ENCODE measurements around the gene NSF.
"Not testable (repeated sequence)": the region's sequence is repeated elsewhere in the genome, so short reads cannot be mapped to it uniquely, and the experiment has no call there.

Gene NSF

DNA sequence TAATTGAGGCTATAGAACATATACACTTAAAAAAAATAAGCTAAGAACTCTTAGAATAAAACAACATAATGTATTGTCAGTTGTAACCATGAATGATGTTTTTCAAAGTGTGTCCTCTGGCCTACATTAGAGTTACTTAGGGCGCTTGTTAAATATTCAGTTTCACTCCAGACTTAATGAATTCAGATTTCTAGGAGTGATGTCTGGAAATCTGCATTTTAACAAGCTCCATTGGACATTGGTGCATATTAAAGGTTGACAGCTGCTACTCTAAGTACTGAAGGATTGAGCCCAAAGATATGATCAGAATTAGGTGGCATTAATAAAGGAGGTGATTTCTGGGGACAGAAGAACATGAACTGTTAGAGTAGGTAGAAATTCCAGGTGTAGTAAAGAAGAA is 72.7 kb downstream of the NSF start:
- H3K4me1 Mint-ChIP-seq, H3K27ac Mint-ChIP-seq, H3K4me3 Mint-ChIP-seq, ATAC-seq, H3K9me3 Mint-ChIP-seq, DNase-seq, H3K27me3 Mint-ChIP-seq: not testable (repeated sequence)

DNA sequence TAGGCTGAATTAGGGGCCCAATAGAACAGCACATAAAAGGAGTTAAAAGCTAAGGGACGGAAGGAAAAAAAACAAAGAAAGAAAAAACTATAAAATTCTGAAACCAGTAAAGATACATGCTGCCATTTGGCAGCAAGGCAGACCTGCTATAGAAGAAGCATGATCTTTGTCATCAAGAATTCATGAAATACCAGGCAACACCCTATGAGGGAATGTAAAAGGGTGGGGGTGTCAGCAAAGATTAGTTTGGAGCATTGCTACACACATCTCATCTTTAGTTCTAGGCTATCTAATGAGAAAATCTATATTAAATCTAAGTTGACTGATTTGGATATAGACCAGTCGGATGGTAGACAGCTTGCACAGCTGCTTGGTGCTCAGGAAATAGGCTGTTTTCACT is 73.1 kb downstream of the NSF start:
- ATAC-seq, H3K27ac Mint-ChIP-seq, DNase-seq, H3K27me3 Mint-ChIP-seq, H3K9me3 Mint-ChIP-seq, H3K4me3 Mint-ChIP-seq, H3K4me1 Mint-ChIP-seq: not testable (repeated sequence)

DNA sequence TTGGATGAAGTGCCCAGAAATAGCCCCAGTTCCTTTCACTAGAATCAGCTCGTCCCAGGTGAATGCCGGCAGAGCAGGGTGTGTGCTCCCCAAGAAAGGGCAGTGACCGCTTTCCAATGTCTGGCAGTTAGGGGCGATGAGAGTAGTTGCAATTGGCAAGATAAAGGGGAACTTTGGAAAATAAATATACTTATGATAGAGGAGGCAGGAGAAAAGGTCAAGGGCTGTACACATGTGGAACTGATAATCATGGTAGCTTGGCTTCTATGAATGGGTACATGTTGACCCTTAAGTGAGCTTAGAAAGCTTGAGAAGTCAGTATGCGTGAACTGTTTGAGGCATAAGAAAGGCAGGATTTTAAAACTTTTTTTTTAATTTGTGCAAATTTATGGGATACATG is 75.5 kb downstream of the NSF start:
- not testable (repeated sequence) for H3K9me3 Mint-ChIP-seq, DNase-seq, H3K27ac Mint-ChIP-seq, H3K4me1 Mint-ChIP-seq, ATAC-seq, H3K27me3 Mint-ChIP-seq, H3K4me3 Mint-ChIP-seq

DNA sequence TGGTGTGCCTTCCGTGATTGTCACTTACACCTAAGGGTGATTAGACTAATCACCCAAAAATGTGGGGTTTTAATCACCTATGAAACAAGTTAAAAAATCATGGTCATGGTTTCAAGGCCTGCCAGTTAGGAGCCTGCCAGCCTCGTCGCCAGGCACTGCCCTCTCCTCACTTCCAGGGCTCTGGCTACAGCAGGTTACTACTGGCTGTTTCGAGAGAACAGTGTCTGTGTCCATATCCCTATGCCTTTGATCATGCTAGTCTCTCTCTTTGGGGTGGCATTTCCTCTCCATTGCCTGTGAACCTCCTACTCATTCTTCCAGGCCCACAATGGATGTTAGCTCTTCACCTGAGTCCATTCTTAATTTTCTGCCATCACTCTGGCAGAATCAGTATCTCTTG is 80.3 kb downstream of the NSF start:
- ATAC-seq, result not testable (repeated sequence)

DNA sequence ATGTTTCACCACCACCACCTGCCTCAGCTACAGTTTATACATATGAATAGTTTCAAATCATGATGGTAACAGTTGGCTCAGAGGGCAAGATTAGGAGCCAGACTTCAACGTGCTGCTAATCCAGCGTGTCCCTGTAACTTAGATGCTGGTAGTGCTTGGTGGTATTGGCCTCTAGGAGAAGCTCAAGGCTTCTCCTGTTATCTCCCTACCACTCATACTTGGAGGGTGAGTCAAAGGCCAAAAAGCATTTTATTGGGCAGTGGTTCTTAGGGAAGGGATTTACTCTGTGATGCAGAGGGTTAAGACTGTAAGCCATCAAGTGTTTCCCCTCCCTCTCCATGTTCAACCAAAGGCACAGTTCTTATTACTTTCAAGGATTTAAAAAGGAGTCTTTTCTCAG is 82.3 kb downstream of the NSF start:
- not testable (repeated sequence) for H3K27ac Mint-ChIP-seq, H3K4me3 Mint-ChIP-seq, H3K27me3 Mint-ChIP-seq, H3K4me1 Mint-ChIP-seq, ATAC-seq, DNase-seq, H3K9me3 Mint-ChIP-seq

More for the DNA sequence above, 80.3 kb downstream of the NSF start:
- H3K4me1 Mint-ChIP-seq, H3K9me3 Mint-ChIP-seq, DNase-seq, H3K27ac Mint-ChIP-seq, H3K4me3 Mint-ChIP-seq, H3K27me3 Mint-ChIP-seq: not testable (repeated sequence)

DNA sequence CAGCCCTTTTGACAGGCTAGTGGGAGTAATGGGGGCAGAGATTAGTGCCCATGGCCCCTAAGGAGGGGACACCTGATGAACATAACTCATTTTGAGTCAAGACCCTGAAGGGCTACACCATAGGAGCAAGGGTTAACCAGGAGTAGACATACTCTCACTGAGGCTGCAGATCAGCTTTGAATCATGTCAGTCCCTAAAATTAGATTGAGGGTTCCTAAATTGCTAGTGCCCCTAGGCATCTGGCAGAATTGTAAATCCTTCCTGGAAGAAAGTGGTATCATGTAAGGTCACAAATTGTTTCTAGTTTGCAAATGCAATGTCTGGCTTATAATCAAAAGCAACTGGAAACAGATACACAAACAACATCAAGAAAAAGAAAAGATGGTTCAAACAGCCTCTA is 87.3 kb downstream of the NSF start:
- not testable (repeated sequence) for H3K4me3 Mint-ChIP-seq, DNase-seq, H3K27me3 Mint-ChIP-seq, H3K4me1 Mint-ChIP-seq, ATAC-seq, H3K27ac Mint-ChIP-seq, H3K9me3 Mint-ChIP-seq

DNA sequence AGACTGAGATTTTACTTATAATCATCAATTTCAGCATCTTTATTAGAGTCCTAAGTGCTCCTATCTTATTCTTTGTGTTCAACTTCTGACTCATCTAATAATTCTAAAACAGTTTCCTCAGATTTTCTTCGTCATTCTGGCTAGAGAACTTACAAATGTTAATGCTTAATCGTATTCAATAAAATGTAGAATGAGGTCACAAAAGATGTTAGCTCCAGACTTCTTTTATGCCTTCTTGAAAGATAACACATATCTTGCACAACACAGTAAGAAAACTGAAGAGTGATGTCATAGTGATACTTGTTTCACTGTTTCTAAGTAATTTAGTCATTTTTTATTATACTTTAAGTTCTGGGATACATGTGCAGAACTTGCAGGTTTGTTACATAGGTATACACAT is 93.2 kb downstream of the NSF start:
- H3K27me3 Mint-ChIP-seq, ATAC-seq, H3K27ac Mint-ChIP-seq, H3K4me1 Mint-ChIP-seq, DNase-seq, H3K9me3 Mint-ChIP-seq, H3K4me3 Mint-ChIP-seq: not testable (repeated sequence)

DNA sequence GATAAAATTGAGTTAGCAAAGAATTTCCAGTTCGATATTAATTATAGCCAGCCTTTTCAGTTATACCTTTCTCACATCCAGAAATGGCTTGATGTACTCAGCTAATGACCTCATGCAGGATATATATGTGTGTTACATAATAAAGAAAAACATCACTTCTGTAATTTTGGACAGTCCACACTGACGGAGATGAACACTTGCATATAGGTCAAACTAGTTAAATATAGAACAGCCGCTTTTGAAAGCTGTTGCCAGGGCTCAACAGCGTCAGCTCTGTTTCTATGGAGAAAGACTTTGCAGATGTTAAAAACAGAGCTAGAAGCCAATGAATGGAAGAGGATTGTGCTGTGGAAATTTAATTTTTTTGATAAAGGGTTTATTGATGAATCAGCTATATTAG is 94.8 kb downstream of the NSF start:
- ATAC-seq, H3K4me3 Mint-ChIP-seq, H3K9me3 Mint-ChIP-seq, H3K27ac Mint-ChIP-seq, H3K4me1 Mint-ChIP-seq, H3K27me3 Mint-ChIP-seq, DNase-seq: not testable (repeated sequence)

DNA sequence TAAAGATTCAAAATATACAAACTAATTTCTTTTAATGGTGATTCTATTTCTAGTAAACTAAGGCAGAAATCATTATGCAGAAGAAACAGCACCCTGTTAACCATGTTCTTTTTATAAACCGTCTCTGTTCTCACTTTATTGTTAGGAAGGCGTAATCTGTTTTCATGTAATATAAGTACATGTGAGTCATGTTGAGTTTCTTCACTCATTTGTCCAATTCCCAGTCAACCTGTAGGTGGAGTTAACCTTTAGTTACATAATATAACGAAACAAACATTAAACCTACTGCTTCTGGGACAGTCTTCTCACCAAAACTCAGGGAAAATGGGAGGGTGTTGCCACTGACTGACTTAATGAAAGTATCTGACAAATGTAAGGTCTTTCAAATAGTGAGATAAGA is 101.7 kb downstream of the NSF start:
- ATAC-seq, H3K27me3 Mint-ChIP-seq, H3K4me3 Mint-ChIP-seq, DNase-seq, H3K27ac Mint-ChIP-seq, H3K9me3 Mint-ChIP-seq, H3K4me1 Mint-ChIP-seq: not testable (repeated sequence)

DNA sequence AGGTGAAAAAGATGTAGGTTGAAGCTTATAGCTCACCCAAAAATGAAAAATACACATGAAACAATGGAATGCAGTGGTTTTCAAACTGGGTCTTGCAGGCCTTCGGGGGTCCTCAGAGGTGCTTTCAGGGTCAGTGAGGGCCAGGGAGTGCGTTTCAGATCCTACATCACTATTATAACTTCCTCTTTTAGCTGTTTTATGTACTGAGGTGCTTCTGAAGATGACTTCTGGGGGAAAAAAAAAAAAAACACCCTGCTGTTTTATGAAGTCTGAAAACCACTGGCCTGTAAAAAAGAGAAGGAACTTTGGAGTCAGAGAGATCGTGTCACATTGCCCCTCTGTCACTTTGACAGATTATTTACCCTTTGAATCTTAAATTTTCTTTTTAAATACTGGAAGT is 102.8 kb downstream of the NSF start:
- not testable (repeated sequence) for H3K4me1 Mint-ChIP-seq, H3K4me3 Mint-ChIP-seq, ATAC-seq, H3K27ac Mint-ChIP-seq, H3K9me3 Mint-ChIP-seq, H3K27me3 Mint-ChIP-seq, DNase-seq

DNA sequence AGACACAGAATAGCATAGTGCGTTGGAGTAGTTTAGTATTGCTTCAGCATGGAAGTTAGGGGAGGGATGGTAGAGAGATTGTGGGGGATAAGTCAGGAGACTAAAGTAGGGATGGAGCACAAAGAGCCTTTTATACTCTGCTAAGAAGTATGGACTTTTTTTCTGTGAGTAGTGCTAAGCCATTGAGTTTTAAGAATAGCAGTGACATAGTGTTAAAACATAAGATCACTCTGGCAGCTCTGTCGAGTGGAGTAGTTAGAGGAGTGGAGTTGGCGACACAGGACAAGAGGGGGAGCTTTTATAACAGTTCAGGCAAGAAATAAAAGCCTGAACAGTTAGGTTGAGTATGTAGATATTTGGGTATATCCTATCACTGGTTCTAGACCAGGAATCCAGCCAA is 106.1 kb downstream of the NSF start:
- H3K27ac Mint-ChIP-seq, H3K4me1 Mint-ChIP-seq, H3K9me3 Mint-ChIP-seq, DNase-seq, H3K4me3 Mint-ChIP-seq, ATAC-seq, H3K27me3 Mint-ChIP-seq: not testable (repeated sequence)

DNA sequence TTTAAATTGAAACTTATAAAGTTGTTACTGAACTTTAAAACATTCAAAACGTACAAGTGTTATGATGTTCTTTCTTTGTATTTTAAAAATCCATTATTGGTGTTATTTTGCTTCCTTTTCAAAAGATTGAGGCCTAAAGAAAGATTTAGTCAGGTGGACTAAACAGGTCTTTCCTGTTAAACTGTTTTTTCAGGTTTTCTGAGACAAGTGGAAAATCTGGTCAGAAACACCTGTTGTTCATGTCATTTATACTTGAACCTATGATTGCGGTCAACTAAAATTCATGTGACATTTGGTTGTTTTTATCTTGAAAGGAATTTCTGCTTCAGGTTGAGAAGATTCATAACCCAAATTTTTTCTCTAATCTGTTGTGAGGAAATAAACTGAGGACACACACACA is 108.5 kb downstream of the NSF start:
- H3K27ac Mint-ChIP-seq, H3K9me3 Mint-ChIP-seq, H3K27me3 Mint-ChIP-seq, H3K4me3 Mint-ChIP-seq, H3K4me1 Mint-ChIP-seq, ATAC-seq, DNase-seq: not testable (repeated sequence)

DNA sequence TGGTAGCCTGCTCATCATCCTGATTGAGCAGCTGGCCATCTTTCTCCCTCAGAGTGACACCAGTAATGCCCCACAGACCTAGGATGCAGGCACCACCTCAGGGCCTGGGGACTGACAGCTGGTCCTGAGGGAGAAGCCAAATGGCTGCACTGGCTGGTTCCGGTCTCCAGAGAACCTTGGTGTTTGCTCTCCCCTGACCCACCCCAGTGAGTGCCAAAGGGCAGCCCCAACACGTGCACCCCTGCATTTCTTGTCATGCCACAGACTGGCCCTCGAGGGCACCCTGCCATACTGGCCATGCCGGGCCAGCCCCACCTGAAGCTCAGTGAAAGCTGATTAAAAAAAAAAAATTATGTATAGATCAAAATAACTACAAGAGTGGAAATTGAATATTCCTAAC is 127.5 kb downstream of the NSF start:
- H3K4me1 Mint-ChIP-seq, result no peaks in the 10 kb centered on the region
- no peak for ATAC-seq
- no peaks in the 10 kb centered on the region for H3K9me3 Mint-ChIP-seq
- H3K27ac Mint-ChIP-seq, result no peak overlapping the region
- H3K4me3 Mint-ChIP-seq, result no peak overlapping the region
- no peak for DNase-seq
- H3K27me3 Mint-ChIP-seq, result no peaks in the 10 kb centered on the region

DNA sequence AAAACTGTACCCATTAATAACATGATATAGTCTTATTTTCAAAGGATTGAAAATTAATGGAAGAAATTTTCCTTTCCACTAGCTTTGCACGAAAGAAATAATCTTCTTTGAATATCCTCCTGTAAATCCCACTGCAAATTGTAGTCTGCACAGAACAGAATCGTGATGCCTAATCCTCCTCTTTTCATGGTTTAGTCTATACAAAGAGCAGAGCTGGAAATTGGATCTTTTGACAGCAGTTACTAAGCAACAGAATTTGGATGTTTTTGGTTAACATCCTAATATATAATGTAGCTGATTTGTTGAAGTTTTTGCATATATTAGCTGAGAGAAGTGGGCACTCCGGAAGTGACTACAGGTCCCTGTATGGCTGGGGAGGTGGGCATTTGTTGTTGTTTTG is 129.4 kb downstream of the NSF start:
- ATAC-seq, result no peak
- no peak overlapping the region for H3K4me3 Mint-ChIP-seq
- no peaks in the 10 kb centered on the region for H3K4me1 Mint-ChIP-seq
- no peak overlapping the region for H3K27ac Mint-ChIP-seq
- no peak for DNase-seq
- no peaks in the 10 kb centered on the region for H3K9me3 Mint-ChIP-seq
- no peaks in the 10 kb centered on the region for H3K27me3 Mint-ChIP-seq

DNA sequence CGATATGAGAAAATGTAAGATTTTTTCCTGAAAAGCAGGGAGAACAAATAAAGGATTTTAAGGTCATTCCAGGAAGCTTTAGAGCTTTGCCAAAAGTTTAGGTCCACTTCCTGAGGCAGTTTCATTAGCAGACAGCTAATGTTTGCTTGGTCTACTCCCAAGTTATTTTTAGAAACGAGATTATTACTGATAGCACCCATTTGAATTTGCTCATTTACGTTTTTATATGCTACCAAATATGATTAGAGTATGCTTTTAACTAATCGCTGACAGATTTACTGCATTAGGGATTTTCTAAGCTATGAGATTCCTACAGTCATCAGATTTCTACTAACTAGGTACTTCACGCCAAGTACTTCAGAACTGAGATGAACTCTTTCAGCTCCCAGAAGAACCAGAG is 129.9 kb downstream of the NSF start:
- Mint-ChIP-seq H3K4me1 (no peaks in the 10 kb centered on the region), H3K4me3 (no peak overlapping the region), H3K9me3 (no peaks in the 10 kb centered on the region), H3K27me3 (no peaks in the 10 kb centered on the region), H3K27ac (no peak overlapping the region)
- ATAC-seq (no peak), DNase-seq (no peak)

DNA sequence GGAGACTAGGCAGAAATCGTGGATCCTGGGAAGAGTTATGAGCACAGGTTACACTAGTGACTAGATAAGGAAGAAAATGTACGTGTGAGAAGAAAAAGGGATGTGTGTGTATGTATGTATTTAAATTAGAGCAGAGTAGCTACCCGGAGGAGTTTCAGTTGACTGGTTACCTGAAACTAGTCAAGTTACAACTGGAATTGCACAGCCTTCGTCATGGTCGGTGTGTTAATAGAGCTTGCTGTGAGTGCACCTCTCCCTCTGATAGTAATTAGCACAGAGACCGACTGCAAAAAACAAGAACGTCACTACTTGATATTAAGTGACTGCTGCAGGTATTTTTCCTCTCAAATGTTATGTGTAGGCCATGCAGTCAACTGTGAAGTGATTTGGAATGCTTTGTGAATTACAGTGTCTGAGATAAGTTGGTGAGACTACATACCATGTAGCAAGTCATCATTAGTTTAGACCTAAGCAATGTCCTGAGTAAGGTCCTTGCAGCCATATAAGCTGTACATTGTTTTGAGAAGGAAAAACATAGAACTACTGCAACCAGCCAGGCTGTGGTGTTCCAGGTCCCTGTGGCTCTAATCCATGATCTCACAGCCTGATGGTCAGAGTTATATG is 132.3 kb downstream of the NSF start:
- H3K9me3 Mint-ChIP-seq, result no peaks in the 10 kb centered on the region
- ATAC-seq (no peak), DNase-seq (no peak)
- H3K27ac Mint-ChIP-seq, result no peak overlapping the region
- no peaks in the 10 kb centered on the region for H3K4me1 Mint-ChIP-seq
- H3K4me3 Mint-ChIP-seq, result no peak overlapping the region
- H3K27me3 Mint-ChIP-seq, result no peaks in the 10 kb centered on the region

DNA sequence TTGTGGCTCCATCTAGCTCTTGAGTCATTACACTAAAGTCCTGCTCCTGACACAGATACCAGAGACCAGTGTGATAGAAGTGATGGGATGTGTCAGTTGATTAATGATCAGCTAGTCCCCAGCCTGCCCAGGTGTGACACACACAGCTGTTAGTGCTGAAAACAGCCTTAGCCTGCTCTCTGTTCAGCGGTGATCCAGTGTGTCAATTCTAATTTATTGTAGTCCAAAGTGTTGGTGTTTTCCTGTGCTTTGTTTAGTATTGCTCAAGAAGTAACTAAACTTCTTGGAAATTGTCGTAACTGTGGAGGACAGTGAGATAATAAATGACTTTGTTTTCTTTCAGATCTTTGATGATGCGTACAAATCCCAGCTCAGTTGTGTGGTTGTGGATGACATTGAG is 135.7 kb downstream of the NSF start:
- no peaks in the 10 kb centered on the region for H3K9me3 Mint-ChIP-seq
- no peak for ATAC-seq
- DNase-seq, result no peak
- no peaks in the 10 kb centered on the region for H3K4me1 Mint-ChIP-seq
- no peak overlapping the region for H3K27ac Mint-ChIP-seq
- H3K4me3 Mint-ChIP-seq, result no peak overlapping the region
- no peaks in the 10 kb centered on the region for H3K27me3 Mint-ChIP-seq

All from stimulated activated naive CD8-positive, alpha-beta T cell treated with anti-CD3 and anti-CD28 coated beads, Interleukin-15, amount 100 ng/mL, for 72 hours (primary cell).